ENCODE results near the gene CINP. TPM values are rescaled to one million over a fixed set of nuclear protein-coding genes. Genes with fewer than 3 reads are reported as not detected.

The CINP gene
- total and polyA plus RNA-seq, 4 donors: 25.1 to 34.6 (median 30.2) TPM

DNA sequence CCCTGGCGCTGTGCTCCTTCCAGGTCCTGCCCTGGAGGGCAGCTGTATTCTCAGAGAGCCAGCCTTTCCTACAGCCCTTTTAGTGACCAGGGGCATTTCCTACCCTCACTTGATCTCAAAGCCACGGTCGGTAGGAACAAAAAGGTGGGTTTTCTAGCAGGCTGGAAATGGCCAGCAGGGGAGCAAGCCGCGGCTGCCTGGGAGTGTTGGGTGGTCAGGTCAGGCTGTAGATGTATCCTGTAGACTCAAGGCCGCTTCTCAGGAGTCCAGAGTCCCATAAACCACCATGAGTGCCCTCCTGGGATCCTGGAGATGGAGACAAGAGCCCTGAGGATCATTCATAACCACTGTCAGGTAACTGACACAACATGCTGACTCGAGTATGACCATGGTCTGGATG, 18.6 kb downstream of the CINP start:
- no peaks in the 10 kb centered on the region for H3K27me3 ChIP-seq (ENCODE audit: control insufficient read depth in 4 of 4, insufficient read depth in 4 of 4, low read length in 3 of 4)
- no peaks in the 10 kb centered on the region for H3K4me1 ChIP-seq (ENCODE audit: control insufficient read depth in 4 of 4, insufficient read depth in 4 of 4, low read length in 3 of 4)
- no peak overlapping the region for H3K9ac ChIP-seq (ENCODE audit: low read depth in 1 of 2, low read length in 2 of 2)
- no peak overlapping the region for H3K4me3 ChIP-seq (ENCODE audit: low read depth in 1 of 3, low read length in 3 of 3)
- WGBS: 96% methylated on average over 7 of the region's 7 CpGs
- TF ChIP-seq, protein P1, sequence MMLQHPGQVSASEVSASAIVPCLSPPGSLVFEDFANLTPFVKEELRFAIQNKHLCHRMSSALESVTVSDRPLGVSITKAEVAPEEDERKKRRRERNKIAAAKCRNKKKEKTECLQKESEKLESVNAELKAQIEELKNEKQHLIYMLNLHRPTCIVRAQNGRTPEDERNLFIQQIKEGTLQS (IDR thresholded peaks at IDR 0.05): no peak
- TF ChIP-seq EGR1 (IDR thresholded peaks at IDR 0.05; ENCODE audit: low read depth in 2 of 2): no peak
- TF ChIP-seq FOXA1 (IDR thresholded peaks at IDR 0.05): no peak
- no peak for TF ChIP-seq YY1 (IDR thresholded peaks at IDR 0.05)
- TF ChIP-seq NR2F2 (IDR thresholded peaks at IDR 0.05): no peak
- no peak for TF ChIP-seq HNF4A (conservative IDR thresholded peaks at IDR 0.05)
- no peak for TF ChIP-seq CTCF (IDR thresholded peaks at IDR 0.05; ENCODE audit: low read depth, low read length, missing input control)
- no peak for TF ChIP-seq REST (IDR thresholded peaks at IDR 0.05)
- no peak for TF ChIP-seq ZBTB33 (IDR thresholded peaks at IDR 0.05)
- no peak for TF ChIP-seq FOXA2 (IDR thresholded peaks at IDR 0.05)
- TF ChIP-seq, protein P2, sequence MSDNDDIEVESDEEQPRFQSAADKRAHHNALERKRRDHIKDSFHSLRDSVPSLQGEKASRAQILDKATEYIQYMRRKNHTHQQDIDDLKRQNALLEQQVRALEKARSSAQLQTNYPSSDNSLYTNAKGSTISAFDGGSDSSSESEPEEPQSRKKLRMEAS (IDR thresholded peaks at IDR 0.05): no peak
- TF ChIP-seq GABPA (IDR thresholded peaks at IDR 0.05 in 1 of 2, conservative IDR thresholded peaks at IDR 0.05 in 1 of 2): no peak
- TF ChIP-seq RAD21 (IDR thresholded peaks at IDR 0.05): no peak
- no peak for TF ChIP-seq SP1 (IDR thresholded peaks at IDR 0.05)
- no peak for TF ChIP-seq JUND (IDR thresholded peaks at IDR 0.05)
- H3K27ac ChIP-seq (ENCODE audit: low read depth in 1 of 2, low read length in 2 of 2): no peak overlapping the region
- peaks cover 17 to 69% (median 37%) of the 10 kb centered on the region in 4 donors for H3K36me3 ChIP-seq (ENCODE audit: control insufficient read depth in 4 of 4, insufficient read depth in 3 of 4, low read depth in 1 of 4, low read length in 3 of 4)
- H3K9me3 ChIP-seq (ENCODE audit: control insufficient read depth in 4 of 4, low read length in 3 of 4): no peaks in the 10 kb centered on the region
- no peak for DNase-seq (ENCODE audit: low spot score)

GRCh38 chr14:102342238-102342637, 20.5 kb downstream of the CINP start:
- no peaks in the 10 kb centered on the region for H3K27me3 ChIP-seq (ENCODE audit: control insufficient read depth in 4 of 4, insufficient read depth in 4 of 4, low read length in 3 of 4)
- TF ChIP-seq SP1 (IDR thresholded peaks at IDR 0.05) (no peak), FOXA1 (IDR thresholded peaks at IDR 0.05) (no peak), HNF4A (conservative IDR thresholded peaks at IDR 0.05) (no peak), RAD21 (IDR thresholded peaks at IDR 0.05) (no peak), YY1 (IDR thresholded peaks at IDR 0.05) (no peak), GABPA (IDR thresholded peaks at IDR 0.05 in 1 of 2, conservative IDR thresholded peaks at IDR 0.05 in 1 of 2) (no peak)
- H3K9me3 ChIP-seq (ENCODE audit: control insufficient read depth in 4 of 4, low read length in 3 of 4): no peaks in the 10 kb centered on the region
- peaks cover 15 to 56% (median 28%) of the 10 kb centered on the region in 4 donors for H3K36me3 ChIP-seq (ENCODE audit: control insufficient read depth in 4 of 4, insufficient read depth in 3 of 4, low read depth in 1 of 4, low read length in 3 of 4)
- H3K9ac ChIP-seq (ENCODE audit: low read depth in 1 of 2, low read length in 2 of 2): no peak overlapping the region
- no peak overlapping the region for H3K4me3 ChIP-seq (ENCODE audit: low read depth in 1 of 3, low read length in 3 of 3)
- no peaks in the 10 kb centered on the region for H3K4me1 ChIP-seq (ENCODE audit: control insufficient read depth in 4 of 4, insufficient read depth in 4 of 4, low read length in 3 of 4)
- H3K27ac ChIP-seq (ENCODE audit: low read depth in 1 of 2, low read length in 2 of 2): no peak overlapping the region
- DNase-seq (ENCODE audit: low spot score): no peak
- 96% methylated on average over 5 of the region's 5 CpGs for WGBS

Data from liver (tissue), 9 donors.